ENCODE data around the gene SCG3.

- TF ChIP-seq CTCF (IDR thresholded peaks at IDR 0.05; ENCODE audit: low read length) (no peak), EZH2 (IDR thresholded peaks at IDR 0.05; ENCODE audit: borderline replicate concordance, low read length) (no peak)
Observed at GRCh38 chr15:51675234-51675633, 6.1 kb upstream of the SCG3 start.
